Bronchial epithelial cell (primary cell): ENCODE data around the gene CPPED1. TPM values are rescaled to one million over a fixed set of nuclear protein-coding genes. Genes with fewer than 3 reads are reported as not detected.

Experiments
- DNase-seq: peaks from one replicate; pipeline ENCODE4 v3.0.0-alpha.2; 2010; ENCODE audit warnings: low read depth
- FAIRE-seq: peaks from 2 replicates; lab custom pipeline; 2011; peaks lifted over from hg19 to GRCh38; lab: Jason Lieb, UNC
- H3K27me3 ChIP-seq: 2 replicates; pipeline ENCODE4 v1.5.1; 2011; ENCODE audit warnings: low read length; ENCODE audit not compliant: control insufficient read depth, insufficient read depth
- H3K36me3 ChIP-seq: 2 replicates; pipeline ENCODE4 v1.5.1; 2011; ENCODE audit warnings: low read length; ENCODE audit not compliant: control insufficient read depth, insufficient read depth
- H3K4me3 ChIP-seq: 2 replicates; pipeline ENCODE4 v1.5.1; 2011; ENCODE audit warnings: mild to moderate bottlenecking, low read depth, low read length, control low read depth
- CTCF ChIP-seq: IDR thresholded peaks from 2 replicates; pipeline ENCODE4 v1.5.1; 2011; ENCODE audit warnings: mild to moderate bottlenecking, moderate library complexity, low read length, control low read depth, inconsistent platforms; ENCODE audit not compliant: insufficient read depth, severe bottlenecking
- total RNA-seq: library from RNA; depleted of rRNA; stranded (reverse); fragments of >200 nt; gene quantifications from 2 replicates; pipeline ENCODE4 v1.2.1, GENCODE V29; 2014

Gene CPPED1
- total RNA-seq, 1 donor from 2014 or later: 5.8 TPM

- no peak for TF ChIP-seq CTCF
- FAIRE-seq: no peak
- Histone ChIP-seq H3K4me3 (no peak overlapping the region), H3K36me3 (no peaks in the 10 kb centered on the region), H3K27me3 (no peaks in the 10 kb centered on the region)
- DNase-seq: no peak
These were observed 40.2 kb downstream of the CPPED1 start for GRCh38 chr16:12763517-12763916.

GRCh38 chr16:12760819-12761611, 42.7 kb downstream of the CPPED1 start:
- no peak for FAIRE-seq
- Histone ChIP-seq H3K36me3 (no peaks in the 10 kb centered on the region), H3K27me3 (no peaks in the 10 kb centered on the region), H3K4me3 (no peak overlapping the region)
- DNase-seq: no peak
- no peak for TF ChIP-seq CTCF

GRCh38 chr16:12758670-12759558, 44.8 kb downstream of the CPPED1 start:
- Histone ChIP-seq H3K27me3 (no peaks in the 10 kb centered on the region), H3K36me3 (no peaks in the 10 kb centered on the region), H3K4me3 (no peak overlapping the region)
- no peak for FAIRE-seq
- TF ChIP-seq CTCF: no peak
- no peak for DNase-seq

GRCh38 chr16:12758031-12758669, 45.5 kb downstream of the CPPED1 start:
- TF ChIP-seq CTCF: no peak
- H3K36me3 ChIP-seq: no peaks in the 10 kb centered on the region
- DNase-seq (no peak), FAIRE-seq (no peak)
- no peak overlapping the region for H3K4me3 ChIP-seq
- H3K27me3 ChIP-seq: no peaks in the 10 kb centered on the region

GRCh38 chr16:12757546-12757945, 46.1 kb downstream of the CPPED1 start:
- FAIRE-seq (no peak), DNase-seq (no peak)
- Histone ChIP-seq H3K27me3 (no peaks in the 10 kb centered on the region), H3K36me3 (no peaks in the 10 kb centered on the region), H3K4me3 (no peak overlapping the region)
- no peak for TF ChIP-seq CTCF
